Measurements from ENCODE around the gene RNF141. TPM values are rescaled to one million over a fixed set of nuclear protein-coding genes. Genes with fewer than 3 reads are reported as not detected.

RNF141 gene
- total RNA-seq, 1 donor from 2014 or later, result 10.5 TPM

DNA sequence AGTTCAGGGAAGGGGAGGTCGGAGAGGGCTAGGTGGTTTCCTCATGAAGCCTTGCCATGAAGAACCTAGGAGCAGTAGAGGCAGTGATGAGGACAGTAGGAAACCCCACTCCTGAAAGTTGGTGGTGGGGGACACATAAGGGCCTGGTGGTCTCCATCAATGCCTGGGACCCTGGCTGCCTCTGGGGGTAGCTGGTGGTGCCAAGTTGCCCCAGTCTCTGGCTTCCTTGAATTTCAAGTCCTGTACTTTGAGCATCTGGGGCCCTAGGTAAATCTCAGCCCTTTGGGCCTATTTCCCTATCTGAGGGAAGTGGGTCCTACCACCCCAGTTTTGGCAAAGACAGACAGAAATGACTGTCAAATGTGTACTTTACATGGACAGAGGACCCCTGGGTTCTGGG, 57.8 kb downstream of the RNF141 start:
- intact Hi-C loops (cut with micrococcal nuclease), result no loop called here

DNA sequence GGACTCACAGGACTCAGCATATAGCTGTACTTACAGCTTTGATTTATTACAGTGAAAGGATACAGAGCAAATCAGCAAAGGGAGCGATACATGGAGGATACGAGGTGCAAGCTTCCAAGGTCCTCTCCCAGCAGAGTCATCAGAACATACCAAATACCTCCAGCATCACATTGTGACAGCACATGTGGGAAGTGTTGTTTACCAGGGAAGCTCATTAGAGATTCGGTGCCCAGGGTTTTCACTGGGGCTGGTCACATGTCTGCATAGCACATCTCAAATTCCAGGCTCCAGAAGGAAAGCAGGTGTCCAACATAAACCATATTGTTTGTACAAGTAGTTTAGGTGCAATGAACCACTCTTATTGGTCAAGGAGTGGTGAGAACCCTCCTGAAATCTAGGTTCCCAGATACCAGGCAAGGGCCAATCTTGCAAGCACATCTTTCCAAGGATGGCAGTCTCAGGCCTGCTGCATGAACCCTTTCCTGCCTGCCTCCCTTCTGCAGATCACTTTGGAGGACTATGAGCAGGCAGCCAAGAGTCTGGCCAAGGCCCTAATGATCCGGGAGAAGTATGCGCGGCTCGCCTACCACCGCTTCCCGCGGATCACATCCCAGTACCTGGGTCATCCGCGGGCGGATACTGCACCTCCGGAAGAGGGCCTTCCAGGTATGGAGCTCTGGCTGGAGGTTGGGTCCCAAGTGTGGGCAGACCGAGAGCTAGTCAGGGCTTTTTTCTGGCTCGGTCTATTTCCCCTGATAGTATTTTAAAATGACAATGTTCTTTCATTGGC, 59.2 kb downstream of the RNF141 start:
- intact Hi-C loops (cut with micrococcal nuclease), result no loop called here

DNA sequence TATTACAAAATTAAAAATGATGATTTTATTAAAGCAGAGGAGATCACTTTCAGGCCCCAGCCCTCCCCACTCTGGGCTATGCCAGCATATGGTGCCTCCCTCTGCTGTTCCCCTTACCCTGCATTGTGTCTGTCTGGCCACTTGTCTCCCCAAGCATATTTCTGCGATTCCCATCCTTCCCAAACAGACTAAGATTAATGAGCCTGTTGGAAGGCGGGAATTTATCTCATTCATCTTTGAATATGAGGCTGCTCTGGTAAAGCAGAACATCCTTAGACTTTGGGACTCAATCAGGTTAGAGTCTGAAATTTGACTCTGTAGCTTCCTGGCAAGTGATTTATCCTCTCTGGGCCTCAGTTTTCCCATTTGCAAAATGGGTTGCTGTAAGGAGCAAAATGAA, 60.2 kb downstream of the RNF141 start:
- intact Hi-C loops (cut with micrococcal nuclease), result no loop called here

DNA sequence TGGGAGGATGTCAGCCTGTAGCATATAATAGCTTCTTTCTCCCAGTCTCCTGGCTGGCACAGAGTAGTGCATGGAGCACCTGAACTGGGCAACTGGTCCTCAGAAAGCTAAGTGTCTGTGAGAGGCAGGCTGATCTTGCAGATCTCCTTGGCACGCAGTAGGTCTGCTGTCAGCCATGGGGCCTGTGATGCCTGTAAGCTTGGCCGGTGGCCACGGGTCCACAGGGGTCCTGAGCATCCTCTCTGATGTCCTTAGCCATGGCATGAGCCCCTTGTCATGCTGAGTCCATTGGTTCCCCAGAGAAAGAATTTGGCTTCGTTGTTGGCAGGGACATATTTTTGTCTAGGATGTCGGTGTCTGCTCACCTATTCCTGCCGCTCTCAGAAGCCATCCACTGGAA, 61.0 kb downstream of the RNF141 start:
- intact Hi-C loops (cut with micrococcal nuclease), result no loop called here

DNA sequence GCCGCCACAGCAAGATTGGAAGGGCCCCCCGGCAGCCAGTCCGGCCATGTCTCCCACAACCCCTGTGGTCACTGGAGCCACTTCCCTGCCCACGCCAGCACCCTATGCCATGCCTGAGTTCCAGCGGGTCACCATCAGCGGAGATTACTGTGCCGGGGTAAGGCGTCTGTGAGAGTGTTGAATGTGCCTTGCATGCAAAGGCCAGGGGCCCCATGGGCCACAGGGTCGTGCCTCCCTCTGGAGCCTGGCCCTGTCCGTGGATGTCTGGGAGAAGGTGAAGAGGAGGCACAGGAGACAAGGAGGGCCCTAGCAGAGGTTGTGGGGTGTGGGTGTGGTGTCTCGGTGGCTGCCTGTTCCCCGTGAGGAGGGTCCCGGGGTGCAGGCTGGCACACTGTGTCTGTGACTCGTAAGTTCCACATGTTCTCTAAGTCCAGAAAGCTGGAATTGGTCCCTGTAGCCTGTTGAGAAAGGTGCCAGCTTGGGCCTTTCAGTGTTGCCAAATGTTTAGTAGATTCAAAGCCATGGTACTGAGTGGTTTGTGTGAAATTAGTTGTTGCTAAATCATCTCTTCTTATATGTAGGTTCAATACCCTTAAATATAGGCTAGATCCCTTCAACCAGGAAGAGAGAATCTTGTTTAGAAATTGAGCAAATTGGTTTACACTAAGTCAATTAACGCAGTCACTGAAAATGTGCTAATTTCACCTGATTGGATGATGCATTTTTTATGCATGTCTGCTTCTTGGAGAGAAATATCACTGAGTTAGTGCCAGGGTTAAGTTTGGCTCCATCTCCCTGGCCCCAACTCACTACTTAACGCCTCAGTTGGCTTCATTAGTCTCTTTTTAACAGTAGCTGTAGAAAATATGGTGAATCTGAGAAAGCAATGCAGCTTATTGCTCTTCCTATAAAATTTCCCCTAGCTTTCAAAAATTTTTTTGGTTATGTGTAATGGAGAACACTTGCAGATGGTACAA, 62.1 kb downstream of the RNF141 start:
- intact Hi-C loops (cut with micrococcal nuclease), result no loop called here

GRCh38 chr11:10478066-10478465, 62.9 kb downstream of the RNF141 start:
- intact Hi-C loops (cut with micrococcal nuclease), result no loop called here

DNA sequence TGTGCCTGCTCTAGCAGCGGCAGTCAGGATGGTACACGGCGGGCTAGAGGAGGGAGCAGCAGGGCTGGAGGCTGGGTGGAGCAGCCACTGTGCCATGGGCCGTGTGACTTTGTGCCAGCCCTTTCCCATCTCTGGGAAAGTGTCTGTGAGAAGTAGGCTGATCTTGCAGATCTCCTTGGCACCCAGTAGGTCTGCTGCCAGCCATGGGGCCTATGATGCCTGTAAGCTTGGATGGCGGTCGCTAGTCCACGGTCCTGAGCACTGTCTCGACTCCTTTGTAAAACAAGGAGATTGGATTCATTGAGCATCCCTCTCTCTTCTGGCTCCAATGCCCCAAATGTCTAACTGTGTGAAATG, 63.3 kb downstream of the RNF141 start:
- intact Hi-C loops (cut with micrococcal nuclease), result no loop called here

DNA sequence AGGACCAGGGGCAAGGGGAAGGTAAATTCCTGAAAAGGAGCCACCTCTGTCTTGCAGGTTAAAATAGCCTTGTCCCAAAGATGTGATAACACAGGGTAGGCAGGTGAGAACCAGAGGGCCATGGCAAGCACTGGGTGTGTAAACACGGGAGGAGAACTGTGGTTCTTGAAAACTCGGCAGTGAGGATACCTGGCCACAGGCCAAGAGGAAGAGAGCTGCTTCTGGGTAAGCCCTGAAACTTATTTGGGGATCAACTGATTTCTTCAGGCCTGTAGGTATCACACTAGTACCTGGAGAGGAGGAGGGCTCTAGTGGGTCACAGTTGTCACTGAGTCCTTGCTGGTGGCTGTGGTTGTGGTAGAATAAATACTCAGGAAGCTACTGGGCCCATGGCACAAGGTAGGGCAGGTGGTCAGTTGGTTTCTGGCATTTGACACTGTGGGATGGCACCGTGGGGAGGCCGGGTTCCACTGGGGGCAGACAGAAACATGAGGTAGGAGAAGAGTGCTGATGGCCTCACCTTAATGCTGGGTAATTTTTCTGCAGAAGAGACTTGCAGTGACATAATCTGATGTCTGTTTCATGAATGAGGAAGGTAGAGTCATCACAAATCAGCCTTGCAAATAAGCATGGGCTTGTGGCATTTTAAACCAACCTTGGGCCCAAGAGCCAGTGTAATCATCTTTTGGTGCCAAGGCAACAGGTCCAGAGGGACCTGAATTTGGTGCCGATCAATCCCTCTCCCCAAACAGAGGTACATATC, 63.9 kb downstream of the RNF141 start:
- intact Hi-C loops (cut with micrococcal nuclease), result no loop called here

DNA sequence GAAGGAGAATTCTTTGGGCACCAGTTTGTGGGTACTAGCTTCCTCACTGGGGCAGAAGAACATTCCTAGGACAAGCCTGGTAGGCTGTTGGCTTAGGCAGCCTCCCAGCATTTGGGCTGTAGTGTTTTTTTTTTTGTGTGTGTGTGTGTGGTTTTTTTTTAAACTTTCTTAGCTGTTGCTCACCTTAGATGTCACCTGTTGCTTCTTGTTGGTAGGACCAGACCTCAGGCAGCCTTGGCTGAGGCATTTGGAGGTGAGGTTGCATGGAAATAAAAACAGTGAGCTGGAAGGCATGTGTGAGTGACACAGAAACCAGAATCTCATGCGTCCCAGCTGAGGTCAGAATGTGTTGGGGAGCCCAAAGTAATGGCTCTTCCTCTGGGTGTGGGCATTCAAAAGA, 64.6 kb downstream of the RNF141 start:
- intact Hi-C loops (cut with micrococcal nuclease), result no loop called here

- intact Hi-C loops (cut with micrococcal nuclease), result no loop called here
Observed at GRCh38 chr11:10474551-10474950, 66.4 kb downstream of the RNF141 start.

DNA sequence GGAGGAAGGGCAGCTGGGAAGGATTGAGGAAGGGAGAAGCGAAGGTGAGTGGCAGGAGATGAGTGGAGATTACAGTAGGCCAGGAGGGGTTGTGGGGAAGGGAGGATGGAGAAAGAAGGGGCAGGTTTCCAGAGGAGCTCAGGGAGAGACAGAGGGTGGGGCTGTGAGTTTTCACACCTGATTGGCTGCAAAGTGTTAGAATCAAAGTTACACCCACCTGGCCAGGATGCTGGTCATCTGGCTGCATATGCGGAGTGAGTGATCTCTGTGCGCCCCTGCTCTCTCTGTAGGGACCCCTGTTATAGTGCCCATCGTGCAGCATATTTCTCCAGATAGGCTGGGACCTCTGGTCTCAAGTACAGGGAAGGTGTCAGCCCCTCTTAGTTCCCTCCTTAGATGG, 67.6 kb downstream of the RNF141 start:
- intact Hi-C loops (cut with micrococcal nuclease), result no loop called here

DNA sequence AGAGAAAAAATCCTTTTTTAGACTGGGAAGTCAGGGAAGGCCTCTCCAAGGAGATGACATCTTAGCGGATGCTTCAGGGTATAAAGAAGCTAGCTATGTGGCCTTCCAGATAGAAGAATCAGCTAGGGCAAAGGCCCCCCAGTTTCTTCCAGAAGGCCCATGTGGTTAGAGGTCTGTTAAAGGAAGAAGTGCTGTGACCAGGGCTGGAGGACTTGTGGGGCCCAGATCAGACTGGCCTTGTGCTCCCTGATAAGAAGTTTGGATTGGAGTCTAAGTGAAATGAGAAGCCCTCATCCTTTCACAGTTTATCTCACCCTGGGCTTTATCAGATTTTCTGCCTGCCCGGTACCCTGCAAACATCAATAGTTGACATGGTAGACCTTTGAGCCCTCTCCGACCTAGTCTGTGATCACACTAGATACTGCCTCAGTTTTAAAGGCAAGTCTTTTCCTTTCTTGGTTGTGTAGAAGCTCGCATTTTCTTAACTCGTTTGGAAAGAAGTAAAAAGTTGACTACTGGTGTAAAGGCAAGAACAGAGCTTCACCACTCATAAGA, 78.2 kb downstream of the RNF141 start:
- intact Hi-C loops (cut with micrococcal nuclease), result no loop called here

Other genes starting within 250 kb of the RNF141 start
- gene SBF2, start 247.0 kb downstream of the RNF141 start, total RNA-seq, result 5.3 and 6.1 TPM in 2 replicates
- gene ADM, start 236.1 kb downstream of the RNF141 start, total RNA-seq, result 0.49 and 0.64 TPM in 2 replicates
- 27.1 and 27.2 TPM in 2 replicates for gene AMPD3, start 85.9 kb downstream of the RNF141 start, total RNA-seq
- not detected in 2 replicates for gene LYVE1, start 27.5 kb upstream of the RNF141 start, total RNA-seq
- gene IRAG1, start 152.6 kb upstream of the RNF141 start, total RNA-seq, result not detected in 2 replicates
- gene CTR9, start 210.1 kb upstream of the RNF141 start, total RNA-seq, result 44.4 and 45.8 TPM in 2 replicates

Measured in T-helper 1 cell treated with Interleukin-12 subunit alpha and Interleukin-12 subunit beta and Interleukin-4 antibody, amounts not matched to agents 30 ng/mL and 1 ng/mL, for 36 hours (primary cell).